Hematopoietic multipotent progenitor cell (in vitro differentiated cells): ENCODE data around the gene VLDLR. TPM values are rescaled to one million over a fixed set of nuclear protein-coding genes. Genes with fewer than 3 reads are reported as not detected.

Experiments
- DNase-seq, 3 donors: peaks; one replicate each; pipeline ENCODE4 v3.0.0-alpha.2; 2011 to 2015; ENCODE audit warnings: low read depth in 2 of 3, low spot score in 2 of 3
- total RNA-seq: library from RNA; depleted of rRNA; stranded (reverse); fragments of >200 nt; gene quantifications from one replicate; pipeline ENCODE4 v1.2.3, GENCODE V29; 2012

VLDLR gene
- total RNA-seq, 1 donor = 1.6 TPM

DNA sequence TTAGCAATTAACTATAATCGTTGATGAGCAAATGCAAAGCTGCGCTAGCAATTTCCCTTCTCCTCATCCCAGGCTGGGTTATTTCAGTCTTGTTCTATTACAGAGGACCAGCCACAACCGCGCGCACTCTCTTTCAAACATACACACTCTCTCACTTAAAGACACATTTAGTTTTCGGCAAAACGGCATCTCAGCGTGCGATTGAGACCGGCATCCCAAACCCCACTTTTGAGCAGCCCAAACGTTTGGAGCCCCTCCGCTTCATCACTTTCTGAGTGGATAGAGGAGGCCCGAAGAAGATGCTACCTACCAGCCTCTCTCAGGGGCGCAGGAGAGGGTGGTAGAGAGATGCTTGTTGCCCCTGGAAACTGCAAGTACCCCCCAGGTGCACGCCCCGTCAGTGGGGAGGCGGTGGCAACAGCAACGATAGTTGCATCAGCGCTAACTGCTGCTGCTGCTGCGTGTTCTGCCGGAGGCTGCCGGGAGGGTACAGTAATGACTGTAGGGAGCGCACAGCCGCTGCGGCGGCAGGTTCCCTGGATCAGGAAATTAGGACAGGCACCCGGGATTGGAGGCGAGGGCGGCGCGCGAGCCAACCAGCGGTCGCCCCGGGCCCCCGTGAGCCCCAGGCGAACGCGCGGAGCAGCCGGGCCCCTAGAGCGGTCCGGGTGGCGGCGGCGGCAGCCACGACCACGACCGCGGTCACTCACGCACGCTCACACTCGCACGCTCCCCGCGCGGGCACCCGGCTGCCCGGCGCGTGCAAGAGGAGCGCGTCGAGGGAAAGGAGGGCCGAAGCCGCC, 467 bp upstream of the VLDLR start:
- peak in 2 of 3 donors; percentile 45 to 73 for DNase-seq

DNA sequence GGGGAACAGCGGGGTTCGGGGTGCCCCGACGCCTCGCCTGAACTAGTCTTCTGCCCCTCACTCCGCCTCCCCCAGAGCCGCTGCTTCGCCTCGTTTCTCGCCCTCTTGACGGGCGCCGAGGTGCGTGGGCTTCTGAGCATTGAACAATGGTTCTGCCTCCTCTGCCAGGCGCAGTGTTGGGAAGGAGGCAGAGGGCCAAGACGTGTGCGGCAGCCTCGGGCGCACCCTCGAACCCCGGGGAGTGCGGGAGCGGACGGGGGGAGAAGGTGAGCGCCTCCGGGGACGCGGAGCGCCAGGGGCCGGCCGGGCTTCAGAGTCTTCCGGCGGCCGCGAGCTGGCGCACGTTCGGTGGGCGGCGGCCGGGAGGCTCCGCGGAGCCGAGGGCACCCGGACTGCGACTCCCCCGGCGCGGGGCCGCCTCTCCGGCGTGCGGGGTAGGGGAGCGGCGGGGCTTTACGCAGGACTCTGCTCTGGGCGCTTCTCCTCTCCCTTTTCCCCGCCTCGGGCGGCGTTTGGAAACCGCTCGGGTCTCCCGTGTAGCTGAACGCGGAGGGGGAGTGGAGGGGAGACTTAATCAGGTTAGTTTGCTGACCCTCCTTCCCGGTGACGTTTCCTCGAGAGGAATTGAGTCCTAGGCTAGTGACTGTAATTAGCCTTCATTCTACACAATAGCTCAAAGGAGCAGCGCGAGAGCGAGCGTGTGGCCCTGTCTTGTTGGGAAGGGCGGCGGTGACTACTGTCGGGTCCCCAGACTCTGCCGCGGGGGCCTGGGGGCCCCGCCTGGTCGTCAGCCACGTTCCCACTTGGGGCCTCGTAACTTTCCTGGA, 1.1 kb downstream of the VLDLR start:
- DNase-seq = peak in 2 of 3 donors; percentile 13 to 34

DNA sequence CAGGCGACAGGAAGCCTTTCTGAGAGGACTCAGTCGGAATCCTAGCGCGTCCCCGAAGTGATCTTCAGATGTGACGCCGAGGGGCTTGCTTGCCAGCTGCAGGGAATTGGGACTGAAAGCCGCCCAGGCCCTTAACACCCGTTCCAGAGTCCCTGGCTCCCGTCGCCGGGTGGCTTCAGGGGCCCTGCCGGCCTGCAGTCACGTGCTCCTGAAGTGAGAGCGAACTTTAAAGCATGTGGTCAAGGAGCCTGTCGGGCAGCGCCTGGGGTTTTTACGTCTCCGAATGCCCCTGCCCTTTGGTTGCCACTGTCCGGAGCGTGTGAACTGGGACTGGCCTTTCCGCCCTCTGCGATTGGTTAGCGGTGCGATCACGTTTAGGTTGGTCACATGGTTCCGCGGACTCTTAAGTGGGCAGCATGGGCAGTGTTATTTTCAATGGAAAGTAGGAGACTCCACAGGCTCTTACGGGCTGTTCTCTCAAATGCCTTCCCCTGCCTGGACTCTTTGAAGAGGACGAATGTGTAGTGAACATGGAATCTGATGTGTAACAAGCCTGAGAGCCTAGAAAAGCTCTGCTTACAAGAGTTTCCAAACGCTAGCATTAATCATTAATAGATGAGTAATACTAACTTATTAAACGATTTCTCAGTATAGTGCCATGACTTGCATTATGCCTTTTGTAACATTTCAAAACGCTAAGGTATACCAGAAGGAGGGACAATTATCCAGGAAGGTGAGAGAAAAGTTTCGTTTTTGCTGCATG, 1.9 kb downstream of the VLDLR start:
- DNase-seq = peak in 1 of 3 donors; percentile 9

DNA sequence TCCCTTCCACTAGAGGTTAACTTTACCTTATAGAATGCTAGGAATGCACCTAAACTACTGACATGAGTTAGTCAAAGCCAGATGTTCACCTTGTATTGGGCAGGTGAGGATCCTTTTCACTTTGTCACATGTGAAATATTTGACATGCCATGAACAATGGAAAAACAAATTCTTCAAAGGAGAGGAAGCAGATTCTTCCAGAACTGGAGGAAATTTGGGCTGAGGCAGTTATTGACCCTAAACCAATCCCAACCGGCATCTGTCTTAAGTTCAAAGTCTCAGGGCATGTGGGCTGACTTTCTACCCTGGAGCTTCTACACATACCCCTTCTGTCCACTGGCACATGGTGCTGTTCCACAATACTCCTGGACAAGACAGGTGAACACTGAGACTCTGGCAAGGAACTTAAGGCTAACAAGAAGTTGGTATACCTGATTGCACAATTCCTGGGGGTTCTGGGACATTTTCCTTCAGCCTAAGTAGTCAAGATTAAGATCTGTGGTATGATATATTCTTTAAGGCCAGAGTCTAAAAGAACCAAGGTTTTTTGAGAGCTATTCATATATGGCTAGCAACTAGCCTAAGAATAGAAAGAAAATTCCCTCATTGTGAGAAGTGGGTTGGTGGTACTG, 2.6 kb downstream of the VLDLR start:
- no peak for DNase-seq

DNA sequence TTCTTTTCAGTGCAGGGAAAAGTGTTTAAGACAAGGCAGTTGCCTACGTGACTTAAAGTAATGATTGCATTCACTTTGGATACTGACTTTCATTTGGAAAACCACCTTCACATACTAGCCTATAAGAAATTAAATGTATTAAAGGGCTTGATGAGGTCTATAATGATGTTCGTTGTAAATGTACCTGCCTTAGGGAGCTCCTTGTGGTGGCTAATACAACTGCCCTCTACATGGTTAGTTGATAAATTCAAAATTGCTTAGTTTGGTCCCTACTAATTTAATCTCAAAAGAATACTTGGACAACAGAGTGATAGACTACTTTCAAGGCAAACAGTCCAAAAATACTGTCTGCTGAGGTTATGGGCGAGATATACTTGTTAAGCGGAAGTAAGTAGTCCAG, 3.8 kb downstream of the VLDLR start:
- DNase-seq = no peak

DNA sequence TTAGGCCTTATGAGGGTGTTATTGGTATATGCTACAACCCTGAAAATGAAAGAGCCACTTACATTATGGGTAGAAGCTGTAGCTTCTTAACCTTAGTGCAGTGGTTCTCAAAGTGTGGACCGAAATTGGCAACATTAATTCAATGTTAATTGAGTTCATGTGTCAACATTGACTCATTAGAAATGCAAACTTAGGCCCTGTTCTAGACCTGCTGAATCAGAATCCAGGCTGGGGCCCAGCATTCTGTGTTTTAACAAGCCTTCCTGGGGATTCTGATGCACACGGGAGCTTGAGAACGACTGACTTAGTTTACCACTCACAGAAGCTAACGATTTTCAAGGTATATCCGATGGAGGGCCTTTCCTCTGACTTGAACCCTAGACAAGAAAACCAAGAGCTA, 7.3 kb downstream of the VLDLR start:
- no peak for DNase-seq

DNA sequence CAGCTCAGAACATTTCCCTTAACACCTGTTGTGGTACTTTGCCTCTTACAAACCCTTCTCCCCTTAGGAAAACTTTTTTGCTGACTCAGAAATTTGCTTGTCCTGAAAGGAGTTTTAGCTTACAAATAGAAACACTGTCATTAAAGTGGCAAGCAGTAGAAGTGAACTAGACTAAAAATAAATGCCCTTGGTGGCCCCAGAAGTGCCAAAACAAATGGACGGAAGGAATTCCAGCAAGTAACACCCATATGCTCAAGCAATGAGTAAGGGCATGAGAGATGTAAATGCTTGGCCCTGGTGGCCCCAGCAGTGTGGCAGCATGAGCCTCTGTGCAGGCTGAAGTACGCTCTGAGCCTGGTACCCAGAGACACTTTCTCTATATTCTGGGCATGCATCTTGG, 8.6 kb downstream of the VLDLR start:
- DNase-seq = no peak

DNA sequence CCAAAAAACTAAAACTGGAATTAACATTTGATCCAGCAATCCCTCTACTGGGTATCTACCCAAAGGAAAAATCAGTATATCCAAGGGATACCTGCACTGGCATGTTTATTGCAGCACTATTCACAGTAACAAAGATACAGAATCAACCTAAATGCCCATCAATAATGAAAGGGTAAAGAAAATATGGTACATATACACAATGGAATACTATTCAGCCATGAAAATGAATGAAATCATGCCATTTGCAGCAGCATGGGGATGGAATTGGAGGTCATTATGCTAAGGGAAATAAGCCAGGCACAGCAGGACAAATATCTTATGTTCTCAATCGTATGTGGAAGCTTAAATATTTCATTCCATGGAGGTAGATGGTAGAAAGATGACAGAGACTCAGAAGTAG, 9.7 kb downstream of the VLDLR start:
- no peak for DNase-seq

DNA sequence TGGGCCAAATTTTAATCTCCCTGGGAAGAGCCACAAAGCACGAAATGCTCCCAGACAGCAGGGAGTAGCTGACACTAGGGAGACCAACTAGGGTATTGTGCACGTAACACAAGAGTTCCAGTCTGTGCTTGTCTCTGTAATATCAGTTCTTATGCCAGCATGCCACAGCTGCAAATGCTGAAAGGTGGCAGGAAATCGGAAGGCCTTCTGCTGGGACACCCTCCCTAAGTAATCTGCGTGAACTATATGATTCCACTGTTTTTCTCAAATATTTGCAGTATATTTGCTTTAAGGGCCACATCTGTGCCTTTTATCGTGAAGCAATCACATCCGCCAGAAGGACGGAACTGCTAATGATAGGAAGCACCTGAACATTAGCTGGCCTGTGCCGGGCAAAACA, 12.6 kb downstream of the VLDLR start:
- DNase-seq = peak in 2 of 3 donors; percentile 43 to 64

DNA sequence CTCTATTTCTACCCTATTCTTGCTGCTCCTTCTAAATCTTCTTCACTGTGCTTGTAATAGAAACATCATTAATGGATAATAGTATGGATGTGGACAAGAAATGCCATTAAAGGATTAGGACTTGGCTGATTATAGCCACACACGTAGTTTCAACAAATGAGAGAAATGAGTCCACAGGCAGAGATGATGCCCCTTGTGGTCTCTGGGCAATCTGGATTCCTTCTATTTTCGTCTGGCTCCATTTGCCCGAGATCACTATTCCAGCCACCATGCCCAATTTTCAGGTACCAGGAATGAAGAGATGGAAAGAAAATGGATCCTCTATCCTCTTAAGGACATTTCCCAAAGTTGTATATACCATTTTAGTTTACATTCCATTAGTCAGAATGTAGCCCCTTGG, 13.2 kb downstream of the VLDLR start:
- no peak for DNase-seq

DNA sequence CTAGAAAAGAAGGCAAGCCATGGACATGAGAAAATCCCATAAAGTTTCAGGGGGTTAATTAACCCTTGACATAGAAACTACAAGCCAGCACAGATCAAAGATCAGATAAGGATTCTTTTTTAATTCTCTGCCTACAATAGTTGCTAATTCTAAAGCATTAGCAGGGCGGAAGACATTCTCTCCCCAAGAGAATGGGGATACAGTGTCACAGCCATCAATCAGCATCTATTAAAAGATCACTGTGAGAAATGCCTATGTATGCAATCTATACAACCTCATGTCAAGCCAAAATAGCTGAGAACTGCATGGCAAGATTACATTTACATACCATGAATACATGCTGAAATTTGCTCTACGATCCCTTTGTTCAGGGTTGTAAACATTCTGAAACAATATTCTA, 14.3 kb downstream of the VLDLR start:
- no peak for DNase-seq

DNA sequence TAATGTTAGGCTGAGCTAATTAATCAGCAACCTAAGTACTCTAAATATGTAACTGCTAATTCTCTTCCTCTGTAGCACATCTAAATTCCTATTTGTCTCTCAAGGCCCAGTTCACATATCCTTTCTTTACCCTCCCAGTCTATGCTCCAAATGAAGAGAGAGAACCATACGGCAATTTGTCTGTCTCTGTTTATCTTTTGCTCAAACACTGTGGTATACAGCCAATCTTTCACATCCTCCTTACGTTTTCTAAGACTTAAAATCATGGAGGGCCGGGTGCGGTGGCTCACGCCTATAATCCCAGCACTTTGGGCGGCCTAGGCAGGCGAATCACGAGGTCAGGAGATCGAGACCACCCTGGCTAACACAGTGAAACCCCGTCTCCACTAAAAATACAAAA, 15.8 kb downstream of the VLDLR start:
- DNase-seq = no peak

DNA sequence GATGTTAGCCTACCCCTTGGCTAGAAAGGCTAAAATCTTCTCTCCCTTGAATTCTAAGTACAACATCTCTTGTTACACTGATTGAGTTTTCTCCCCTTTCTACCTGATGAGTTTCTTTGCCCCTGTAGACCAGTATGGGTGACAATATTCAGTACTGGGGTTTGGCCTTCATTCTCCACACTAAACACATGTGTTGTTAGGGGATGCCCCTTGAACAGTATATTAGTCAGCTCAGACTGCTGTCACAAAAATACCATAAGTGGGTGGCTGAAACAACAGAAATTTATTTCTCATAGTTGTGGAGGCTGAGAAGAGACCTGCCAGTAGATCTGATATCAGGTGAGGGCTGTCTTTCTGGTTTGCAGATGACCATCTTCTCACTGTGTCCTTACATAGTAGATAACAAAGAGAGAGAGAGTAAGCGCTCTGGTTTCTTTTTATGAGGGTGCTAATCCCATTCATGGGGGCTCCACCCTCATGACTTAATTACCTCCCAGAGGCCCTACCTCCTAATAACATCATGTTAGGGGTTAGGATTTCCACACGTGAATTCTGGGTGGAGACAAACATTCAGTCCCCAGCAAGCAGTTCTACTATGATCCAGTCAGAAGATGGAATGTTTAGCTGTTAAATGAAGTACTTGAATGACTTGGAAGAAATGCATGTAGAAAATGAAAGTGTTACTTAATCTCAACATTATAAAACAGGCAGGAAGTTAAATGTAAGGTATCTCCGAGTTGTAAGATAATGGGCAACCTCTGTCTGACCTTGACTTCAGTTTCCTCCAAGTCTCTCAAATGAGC, 17.5 kb downstream of the VLDLR start:
- no peak for DNase-seq

DNA sequence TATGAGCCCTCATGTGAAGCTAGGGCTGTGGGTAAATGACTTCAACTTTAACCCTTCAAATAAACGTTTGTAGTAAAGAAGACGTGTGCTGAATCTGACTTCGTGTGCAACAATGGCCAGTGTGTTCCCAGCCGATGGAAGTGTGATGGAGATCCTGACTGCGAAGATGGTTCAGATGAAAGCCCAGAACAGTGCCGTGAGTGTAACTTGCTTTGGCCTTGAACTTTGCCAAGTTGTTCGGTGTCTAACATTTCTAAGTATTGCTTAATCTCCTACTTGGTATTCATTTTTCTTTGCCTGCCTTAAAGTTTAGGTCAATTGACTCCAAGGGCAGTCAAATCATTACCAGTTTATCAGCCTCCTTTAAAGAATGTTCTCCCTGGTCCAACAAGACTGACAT, 18.2 kb downstream of the VLDLR start:
- DNase-seq = no peak

DNA sequence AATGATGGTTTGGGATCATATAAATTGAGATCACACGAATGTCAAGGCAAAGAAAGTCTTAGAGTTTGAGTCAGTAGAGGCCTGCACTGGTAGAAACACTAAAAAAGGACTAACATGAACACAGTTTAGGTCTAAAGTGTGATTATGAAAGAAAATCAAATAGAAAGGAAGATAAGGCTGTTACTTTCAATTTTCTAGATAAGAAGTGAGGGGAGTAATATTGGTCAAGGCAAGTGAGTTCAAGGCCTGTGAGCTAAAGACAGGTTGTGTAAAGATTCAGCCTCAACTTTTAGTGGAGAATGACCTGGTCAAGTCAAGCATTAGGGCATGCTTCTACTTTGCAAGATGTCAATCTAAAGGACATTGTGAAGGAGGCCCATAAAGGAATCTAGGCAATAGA, 19.0 kb downstream of the VLDLR start:
- no peak for DNase-seq

DNA sequence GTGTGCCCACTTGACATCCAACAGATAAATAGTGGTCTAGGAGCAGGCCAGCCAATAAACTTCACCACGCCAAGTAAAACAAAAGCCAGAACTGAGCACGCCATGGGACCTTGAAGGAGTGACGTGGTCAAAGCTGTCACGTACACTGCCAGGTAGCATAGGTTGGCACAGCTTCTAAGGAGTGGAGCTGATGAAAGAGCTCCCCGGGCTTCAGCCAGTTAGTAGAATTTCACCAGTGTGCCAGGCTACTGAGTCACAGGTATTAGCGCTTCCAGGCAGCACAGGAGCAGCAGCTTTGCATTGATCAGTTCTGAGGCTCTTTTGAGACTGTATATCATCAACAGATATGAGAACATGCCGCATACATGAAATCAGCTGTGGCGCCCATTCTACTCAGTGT, 19.4 kb downstream of the VLDLR start:
- DNase-seq = no peak

DNA sequence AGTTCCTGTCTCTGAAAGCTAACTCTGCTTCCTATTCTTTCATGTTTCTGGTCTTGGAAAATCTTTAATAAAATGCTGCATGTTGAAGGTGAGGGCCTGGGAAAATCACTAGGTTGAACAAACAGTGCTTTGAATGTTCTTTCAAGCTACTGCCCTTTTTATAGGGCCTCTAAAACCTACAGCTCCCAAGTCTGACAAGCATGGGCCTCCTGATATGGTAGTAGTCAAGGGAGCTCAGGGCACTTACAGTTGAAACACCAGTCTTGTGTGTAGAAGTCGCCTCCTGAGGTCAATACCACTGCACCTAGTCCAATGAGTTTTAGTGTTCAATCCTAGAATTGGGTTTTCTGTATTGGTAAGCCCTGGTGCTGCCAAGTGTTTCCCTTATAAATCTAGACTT, 20.5 kb downstream of the VLDLR start:
- no peak for DNase-seq

DNA sequence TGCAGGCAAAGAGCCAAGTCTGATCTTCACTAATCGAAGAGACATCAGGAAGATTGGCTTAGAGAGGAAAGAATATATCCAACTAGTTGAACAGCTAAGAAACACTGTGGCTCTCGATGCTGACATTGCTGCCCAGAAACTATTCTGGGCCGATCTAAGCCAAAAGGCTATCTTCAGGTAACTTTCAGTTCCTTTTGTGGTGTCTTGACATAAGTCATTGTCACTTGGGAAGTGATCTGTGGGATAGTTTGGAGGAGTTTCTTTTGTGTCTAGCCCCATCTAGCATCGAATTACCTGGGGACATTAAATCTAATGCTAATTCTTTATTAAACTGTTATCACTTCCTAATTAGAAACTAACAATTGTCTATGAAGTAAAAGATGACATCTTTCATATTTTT, 24.0 kb downstream of the VLDLR start:
- DNase-seq = no peak

DNA sequence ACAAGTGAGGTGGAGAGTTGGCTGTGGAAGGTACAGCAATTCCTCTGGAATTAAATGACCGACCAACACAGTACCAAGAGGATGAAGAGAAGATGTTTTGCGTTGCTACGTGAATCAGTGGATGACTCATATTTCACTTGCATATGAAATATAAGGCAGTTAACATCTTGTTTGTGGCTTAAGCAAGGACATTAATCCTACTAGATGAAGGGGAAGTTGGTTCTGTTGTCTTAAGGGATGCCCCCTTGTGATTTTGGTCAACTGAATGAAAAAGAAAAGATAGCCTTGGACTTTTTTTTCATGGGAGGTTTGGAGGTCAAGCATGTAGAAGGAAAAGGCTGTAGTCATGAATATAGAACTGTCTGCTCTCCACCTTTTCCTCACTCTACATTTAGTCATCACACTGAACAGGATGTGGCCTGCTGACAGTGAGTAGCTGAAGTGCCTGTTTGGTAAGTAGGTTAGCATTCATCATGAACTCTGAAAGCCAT, 33.9 kb downstream of the VLDLR start:
- peak in 2 of 3 donors; percentile 32 to 37 for DNase-seq

DNA sequence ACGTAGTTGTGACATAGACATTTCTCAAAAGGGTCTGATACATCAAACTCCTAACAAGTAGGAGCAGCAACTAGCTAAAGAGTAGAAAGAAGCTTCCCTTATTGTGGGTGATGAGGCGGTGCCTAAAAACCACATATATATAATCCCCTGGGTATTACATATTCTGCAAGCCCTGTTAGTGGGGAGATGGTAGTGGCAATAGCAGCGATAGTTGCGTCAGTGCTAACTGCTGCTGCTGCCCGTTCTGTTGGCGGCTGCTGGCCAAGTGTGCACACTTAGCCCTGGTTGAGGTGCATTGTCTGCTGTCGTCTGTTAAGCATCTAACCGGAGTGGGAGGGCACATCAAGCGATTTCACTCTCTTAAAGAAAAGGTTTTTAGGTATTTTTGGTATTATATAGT, 35.8 kb downstream of the VLDLR start:
- no peak for DNase-seq
